GM12878 (cell line): ENCODE results near the gene SNED1.

Experiments
- BRCA1 ChIP-seq: IDR thresholded peaks from 2 replicates; pipeline ENCODE4 v1.6.1; 2011; ENCODE audit warnings: low read depth, low read length, improper control_type of control experiment
- CEBPB ChIP-seq, 2 experiments: fragments of 150-350 bp in 1 of 2; IDR thresholded peaks; 2 replicates each; pipeline ENCODE4 v1.6.1; 2012 to 2014; ENCODE audit warnings: low read depth in 2 of 2, low read length in 2 of 2, borderline replicate concordance in 1 of 2, inconsistent platforms in 1 of 2
- CREB1 ChIP-seq: IDR thresholded peaks from 2 replicates; pipeline ENCODE4 v1.6.1; 2012; ENCODE audit warnings: low read depth, mild to moderate bottlenecking, inconsistent platforms
- HDGF ChIP-seq: fragments of 450-650 bp; IDR thresholded peaks from 2 replicates; pipeline ENCODE4 v1.6.1; 2016; ENCODE audit warnings: antibody characterized with exemption
- NR2C2 ChIP-seq: IDR thresholded peaks from 2 replicates; pipeline ENCODE4 v1.6.1; 2011; ENCODE audit warnings: borderline replicate concordance, low read depth; ENCODE audit not compliant: control insufficient read depth, insufficient read length
- POLR2AphosphoS5 ChIP-seq: IDR thresholded peaks from 2 replicates; pipeline ENCODE4 v1.6.1; 2011; ENCODE audit warnings: mild to moderate bottlenecking, low read length, inconsistent platforms
- RAD21 ChIP-seq: IDR thresholded peaks from 2 replicates; pipeline ENCODE4 v1.6.1; 2011; ENCODE audit warnings: mild to moderate bottlenecking, low read depth, low read length, moderate library complexity; ENCODE audit not compliant: insufficient read depth
- TAF1 ChIP-seq: IDR thresholded peaks from 2 replicates; pipeline ENCODE4 v1.6.1; 2011; ENCODE audit warnings: mild to moderate bottlenecking, low read depth, low read length, borderline replicate concordance
- TBL1XR1 ChIP-seq: IDR thresholded peaks from 2 replicates; pipeline ENCODE4 v1.6.1; 2012; ENCODE audit warnings: low read depth, low read length, improper control_type of control experiment
- TF ChIP-seq, protein P1 (sequence below), 3 experiments: IDR thresholded peaks in 2 of 3; conservative IDR thresholded peaks in 1 of 3; 2 replicates each; pipeline ENCODE4 v1.5.1; 2011; ENCODE audit warnings: low read depth in 3 of 3, low read length in 3 of 3, mild to moderate bottlenecking in 3 of 3, control low read depth in 2 of 3, moderate library complexity in 2 of 3, inconsistent platforms in 1 of 3, mixed read lengths in 1 of 3; ENCODE audit not compliant: control insufficient read depth in 2 of 3, insufficient read depth in 1 of 3; ENCODE audit errors: extremely low read depth in 1 of 3
- TF ChIP-seq, protein P2 (sequence below): IDR thresholded peaks from 2 replicates; pipeline ENCODE4 v1.6.1; 2012; ENCODE audit warnings: low read depth, low read length, improper control_type of control experiment
- TF ChIP-seq, protein P3 (sequence below): fragments of 450-650 bp; IDR thresholded peaks from 2 replicates; pipeline ENCODE4 v1.6.1; 2017; ENCODE audit warnings: mild to moderate bottlenecking
- TF ChIP-seq, protein P4 (sequence below): IDR thresholded peaks from 2 replicates; pipeline ENCODE4 v1.6.1; 2012; ENCODE audit warnings: low read length, inconsistent platforms
- TF ChIP-seq, protein P5 (sequence below): IDR thresholded peaks from 2 replicates; pipeline ENCODE4 v1.6.1; 2011; ENCODE audit warnings: low read depth, low read length, improper control_type of control experiment, borderline replicate concordance

DNA sequence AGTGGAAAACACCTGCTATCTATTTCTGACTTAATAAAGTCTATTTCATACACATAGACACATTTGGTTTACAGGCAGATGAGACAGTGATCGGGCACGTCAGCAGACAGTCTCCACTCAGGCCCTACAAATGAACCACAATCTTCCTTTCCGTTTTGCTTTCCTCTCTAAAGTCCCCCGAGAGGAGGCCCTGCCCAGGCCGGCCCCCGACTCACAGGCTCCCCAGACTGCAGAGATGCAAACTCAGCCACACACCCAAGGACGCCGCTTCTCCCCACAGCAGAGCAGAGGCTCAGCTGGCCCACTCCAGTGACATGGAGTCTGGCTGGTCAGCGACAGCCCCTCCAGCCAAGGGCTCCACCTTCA, 113.0 kb downstream of the SNED1 start:
- TF ChIP-seq NR2C2 (no peak), BRCA1 (no peak), TBL1XR1 (no peak), CREB1 (no peak), CEBPB (IDR thresholded peaks at IDR 0.05; ENCODE audit: borderline replicate concordance in 1 of 2, low read depth in 2 of 2, low read length in 2 of 2) (no peak), RAD21 (no peak), POLR2AphosphoS5 (no peak), TAF1 (no peak), HDGF (no peak)
- TF ChIP-seq, protein P1, sequence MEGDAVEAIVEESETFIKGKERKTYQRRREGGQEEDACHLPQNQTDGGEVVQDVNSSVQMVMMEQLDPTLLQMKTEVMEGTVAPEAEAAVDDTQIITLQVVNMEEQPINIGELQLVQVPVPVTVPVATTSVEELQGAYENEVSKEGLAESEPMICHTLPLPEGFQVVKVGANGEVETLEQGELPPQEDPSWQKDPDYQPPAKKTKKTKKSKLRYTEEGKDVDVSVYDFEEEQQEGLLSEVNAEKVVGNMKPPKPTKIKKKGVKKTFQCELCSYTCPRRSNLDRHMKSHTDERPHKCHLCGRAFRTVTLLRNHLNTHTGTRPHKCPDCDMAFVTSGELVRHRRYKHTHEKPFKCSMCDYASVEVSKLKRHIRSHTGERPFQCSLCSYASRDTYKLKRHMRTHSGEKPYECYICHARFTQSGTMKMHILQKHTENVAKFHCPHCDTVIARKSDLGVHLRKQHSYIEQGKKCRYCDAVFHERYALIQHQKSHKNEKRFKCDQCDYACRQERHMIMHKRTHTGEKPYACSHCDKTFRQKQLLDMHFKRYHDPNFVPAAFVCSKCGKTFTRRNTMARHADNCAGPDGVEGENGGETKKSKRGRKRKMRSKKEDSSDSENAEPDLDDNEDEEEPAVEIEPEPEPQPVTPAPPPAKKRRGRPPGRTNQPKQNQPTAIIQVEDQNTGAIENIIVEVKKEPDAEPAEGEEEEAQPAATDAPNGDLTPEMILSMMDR (IDR thresholded peaks at IDR 0.05 in 2 of 3, conservative IDR thresholded peaks at IDR 0.05 in 1 of 3; ENCODE audit: control insufficient read depth in 2 of 3, extremely low read depth in 1 of 3, insufficient read depth in 1 of 3, low read depth in 3 of 3, low read length in 3 of 3), result no peak
- TF ChIP-seq, protein P2, sequence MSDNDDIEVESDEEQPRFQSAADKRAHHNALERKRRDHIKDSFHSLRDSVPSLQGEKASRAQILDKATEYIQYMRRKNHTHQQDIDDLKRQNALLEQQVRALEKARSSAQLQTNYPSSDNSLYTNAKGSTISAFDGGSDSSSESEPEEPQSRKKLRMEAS, result no peak
- TF ChIP-seq, protein P3, sequence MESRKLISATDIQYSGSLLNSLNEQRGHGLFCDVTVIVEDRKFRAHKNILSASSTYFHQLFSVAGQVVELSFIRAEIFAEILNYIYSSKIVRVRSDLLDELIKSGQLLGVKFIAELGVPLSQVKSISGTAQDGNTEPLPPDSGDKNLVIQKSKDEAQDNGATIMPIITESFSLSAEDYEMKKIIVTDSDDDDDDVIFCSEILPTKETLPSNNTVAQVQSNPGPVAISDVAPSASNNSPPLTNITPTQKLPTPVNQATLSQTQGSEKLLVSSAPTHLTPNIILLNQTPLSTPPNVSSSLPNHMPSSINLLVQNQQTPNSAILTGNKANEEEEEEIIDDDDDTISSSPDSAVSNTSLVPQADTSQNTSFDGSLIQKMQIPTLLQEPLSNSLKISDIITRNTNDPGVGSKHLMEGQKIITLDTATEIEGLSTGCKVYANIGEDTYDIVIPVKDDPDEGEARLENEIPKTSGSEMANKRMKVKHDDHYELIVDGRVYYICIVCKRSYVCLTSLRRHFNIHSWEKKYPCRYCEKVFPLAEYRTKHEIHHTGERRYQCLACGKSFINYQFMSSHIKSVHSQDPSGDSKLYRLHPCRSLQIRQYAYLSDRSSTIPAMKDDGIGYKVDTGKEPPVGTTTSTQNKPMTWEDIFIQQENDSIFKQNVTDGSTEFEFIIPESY, result no peak
- TF ChIP-seq, protein P4, sequence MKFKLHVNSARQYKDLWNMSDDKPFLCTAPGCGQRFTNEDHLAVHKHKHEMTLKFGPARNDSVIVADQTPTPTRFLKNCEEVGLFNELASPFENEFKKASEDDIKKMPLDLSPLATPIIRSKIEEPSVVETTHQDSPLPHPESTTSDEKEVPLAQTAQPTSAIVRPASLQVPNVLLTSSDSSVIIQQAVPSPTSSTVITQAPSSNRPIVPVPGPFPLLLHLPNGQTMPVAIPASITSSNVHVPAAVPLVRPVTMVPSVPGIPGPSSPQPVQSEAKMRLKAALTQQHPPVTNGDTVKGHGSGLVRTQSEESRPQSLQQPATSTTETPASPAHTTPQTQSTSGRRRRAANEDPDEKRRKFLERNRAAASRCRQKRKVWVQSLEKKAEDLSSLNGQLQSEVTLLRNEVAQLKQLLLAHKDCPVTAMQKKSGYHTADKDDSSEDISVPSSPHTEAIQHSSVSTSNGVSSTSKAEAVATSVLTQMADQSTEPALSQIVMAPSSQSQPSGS, result no peak
- TF ChIP-seq, protein P5, sequence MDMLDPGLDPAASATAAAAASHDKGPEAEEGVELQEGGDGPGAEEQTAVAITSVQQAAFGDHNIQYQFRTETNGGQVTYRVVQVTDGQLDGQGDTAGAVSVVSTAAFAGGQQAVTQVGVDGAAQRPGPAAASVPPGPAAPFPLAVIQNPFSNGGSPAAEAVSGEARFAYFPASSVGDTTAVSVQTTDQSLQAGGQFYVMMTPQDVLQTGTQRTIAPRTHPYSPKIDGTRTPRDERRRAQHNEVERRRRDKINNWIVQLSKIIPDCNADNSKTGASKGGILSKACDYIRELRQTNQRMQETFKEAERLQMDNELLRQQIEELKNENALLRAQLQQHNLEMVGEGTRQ, result no peak
